ENCODE measurements around the gene EPM2A. TPM values are rescaled to one million over a fixed set of nuclear protein-coding genes. Genes with fewer than 3 reads are reported as not detected.
A peak's percentile ranks its signal among the peaks of the same experiment; 100 is the strongest.

Gene EPM2A
- total and polyA plus RNA-seq, 2 experiments from 2014 or later = 3.7 to 17.8 TPM

DNA sequence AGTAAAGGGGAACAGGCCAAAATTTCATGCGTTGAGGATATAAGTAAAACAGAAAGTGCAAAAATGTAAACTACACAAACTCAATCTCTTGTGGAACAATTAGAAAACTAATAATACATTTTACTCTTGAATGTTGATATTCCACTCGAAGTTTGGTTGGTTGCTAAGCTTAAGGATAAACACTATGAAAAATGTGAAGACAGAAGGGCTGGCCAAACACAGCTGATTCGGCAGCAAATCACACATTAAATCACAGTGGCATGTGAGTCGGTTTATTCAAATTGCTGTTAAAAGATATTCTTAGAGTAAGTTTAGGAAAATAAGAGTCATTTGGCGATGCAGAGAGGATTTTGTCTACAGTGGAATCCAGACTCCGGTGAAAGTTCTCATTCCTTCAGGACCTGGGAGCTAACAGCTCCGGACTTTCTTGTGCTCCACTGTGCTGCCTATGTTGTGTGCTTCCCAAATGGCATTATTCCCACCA is 1.4 kb upstream of the EPM2A start:
- Mint-ChIP-seq H3K4me1 (peaks cover 14% of the 10 kb centered on the region), H3K4me3 (peak overlapping the region; percentile 55), H3K36me3 (ENCODE audit: low read depth) (no peaks in the 10 kb centered on the region; the same call in 1 of the 3 replicates), H3K27me3 (ENCODE audit: insufficient read depth, low read depth, poor library complexity) (peaks cover 4% of the 10 kb centered on the region), H3K27ac (no peak overlapping the region), H3K9me3 (peaks cover 6% of the 10 kb centered on the region; the same call in 1 of the 3 replicates)
- Histone ChIP-seq H3K4me1 (ENCODE audit: insufficient read depth) (peaks cover 13% of the 10 kb centered on the region), H3K36me3 (ENCODE audit: insufficient read depth) (no peaks in the 10 kb centered on the region), H3F3A (replicated peaks; ENCODE audit: low read depth) (no peaks in the 10 kb centered on the region), H3K9me2 (ENCODE audit: insufficient read depth) (no peaks in the 10 kb centered on the region), H3K4me2 (peak overlapping the region; percentile 78), H2AFZ (no peak overlapping the region), H3K27ac (ENCODE audit: low read depth) (no peak overlapping the region), H4K20me1 (replicated peaks; ENCODE audit: insufficient read depth) (no peaks in the 10 kb centered on the region), H3K79me2 (replicated peaks; ENCODE audit: insufficient read depth) (0 out of 2 replicates have a peak, but pooled peaks cover 6% of the 10 kb centered on the region), H3K27me3 (ENCODE audit: insufficient read depth) (no peaks in the 10 kb centered on the region), H3K4me3 (no peak overlapping the region)
- DNase-seq (ENCODE audit: low spot score) (no peak), ATAC-seq (no peak)
- no peak for TF ChIP-seq ZNF331 (CRISPR knock-in tag; IDR thresholded peaks at IDR 0.05; ENCODE audit: low read depth)
- TF ChIP-seq NANOG (IDR thresholded peaks at IDR 0.05; ENCODE audit: borderline replicate concordance) = no peak
- TF ChIP-seq EZH2phosphoT487 (IDR thresholded peaks at IDR 0.05; ENCODE audit: unreplicated experiment) = no peak
- TF ChIP-seq, protein P1, sequence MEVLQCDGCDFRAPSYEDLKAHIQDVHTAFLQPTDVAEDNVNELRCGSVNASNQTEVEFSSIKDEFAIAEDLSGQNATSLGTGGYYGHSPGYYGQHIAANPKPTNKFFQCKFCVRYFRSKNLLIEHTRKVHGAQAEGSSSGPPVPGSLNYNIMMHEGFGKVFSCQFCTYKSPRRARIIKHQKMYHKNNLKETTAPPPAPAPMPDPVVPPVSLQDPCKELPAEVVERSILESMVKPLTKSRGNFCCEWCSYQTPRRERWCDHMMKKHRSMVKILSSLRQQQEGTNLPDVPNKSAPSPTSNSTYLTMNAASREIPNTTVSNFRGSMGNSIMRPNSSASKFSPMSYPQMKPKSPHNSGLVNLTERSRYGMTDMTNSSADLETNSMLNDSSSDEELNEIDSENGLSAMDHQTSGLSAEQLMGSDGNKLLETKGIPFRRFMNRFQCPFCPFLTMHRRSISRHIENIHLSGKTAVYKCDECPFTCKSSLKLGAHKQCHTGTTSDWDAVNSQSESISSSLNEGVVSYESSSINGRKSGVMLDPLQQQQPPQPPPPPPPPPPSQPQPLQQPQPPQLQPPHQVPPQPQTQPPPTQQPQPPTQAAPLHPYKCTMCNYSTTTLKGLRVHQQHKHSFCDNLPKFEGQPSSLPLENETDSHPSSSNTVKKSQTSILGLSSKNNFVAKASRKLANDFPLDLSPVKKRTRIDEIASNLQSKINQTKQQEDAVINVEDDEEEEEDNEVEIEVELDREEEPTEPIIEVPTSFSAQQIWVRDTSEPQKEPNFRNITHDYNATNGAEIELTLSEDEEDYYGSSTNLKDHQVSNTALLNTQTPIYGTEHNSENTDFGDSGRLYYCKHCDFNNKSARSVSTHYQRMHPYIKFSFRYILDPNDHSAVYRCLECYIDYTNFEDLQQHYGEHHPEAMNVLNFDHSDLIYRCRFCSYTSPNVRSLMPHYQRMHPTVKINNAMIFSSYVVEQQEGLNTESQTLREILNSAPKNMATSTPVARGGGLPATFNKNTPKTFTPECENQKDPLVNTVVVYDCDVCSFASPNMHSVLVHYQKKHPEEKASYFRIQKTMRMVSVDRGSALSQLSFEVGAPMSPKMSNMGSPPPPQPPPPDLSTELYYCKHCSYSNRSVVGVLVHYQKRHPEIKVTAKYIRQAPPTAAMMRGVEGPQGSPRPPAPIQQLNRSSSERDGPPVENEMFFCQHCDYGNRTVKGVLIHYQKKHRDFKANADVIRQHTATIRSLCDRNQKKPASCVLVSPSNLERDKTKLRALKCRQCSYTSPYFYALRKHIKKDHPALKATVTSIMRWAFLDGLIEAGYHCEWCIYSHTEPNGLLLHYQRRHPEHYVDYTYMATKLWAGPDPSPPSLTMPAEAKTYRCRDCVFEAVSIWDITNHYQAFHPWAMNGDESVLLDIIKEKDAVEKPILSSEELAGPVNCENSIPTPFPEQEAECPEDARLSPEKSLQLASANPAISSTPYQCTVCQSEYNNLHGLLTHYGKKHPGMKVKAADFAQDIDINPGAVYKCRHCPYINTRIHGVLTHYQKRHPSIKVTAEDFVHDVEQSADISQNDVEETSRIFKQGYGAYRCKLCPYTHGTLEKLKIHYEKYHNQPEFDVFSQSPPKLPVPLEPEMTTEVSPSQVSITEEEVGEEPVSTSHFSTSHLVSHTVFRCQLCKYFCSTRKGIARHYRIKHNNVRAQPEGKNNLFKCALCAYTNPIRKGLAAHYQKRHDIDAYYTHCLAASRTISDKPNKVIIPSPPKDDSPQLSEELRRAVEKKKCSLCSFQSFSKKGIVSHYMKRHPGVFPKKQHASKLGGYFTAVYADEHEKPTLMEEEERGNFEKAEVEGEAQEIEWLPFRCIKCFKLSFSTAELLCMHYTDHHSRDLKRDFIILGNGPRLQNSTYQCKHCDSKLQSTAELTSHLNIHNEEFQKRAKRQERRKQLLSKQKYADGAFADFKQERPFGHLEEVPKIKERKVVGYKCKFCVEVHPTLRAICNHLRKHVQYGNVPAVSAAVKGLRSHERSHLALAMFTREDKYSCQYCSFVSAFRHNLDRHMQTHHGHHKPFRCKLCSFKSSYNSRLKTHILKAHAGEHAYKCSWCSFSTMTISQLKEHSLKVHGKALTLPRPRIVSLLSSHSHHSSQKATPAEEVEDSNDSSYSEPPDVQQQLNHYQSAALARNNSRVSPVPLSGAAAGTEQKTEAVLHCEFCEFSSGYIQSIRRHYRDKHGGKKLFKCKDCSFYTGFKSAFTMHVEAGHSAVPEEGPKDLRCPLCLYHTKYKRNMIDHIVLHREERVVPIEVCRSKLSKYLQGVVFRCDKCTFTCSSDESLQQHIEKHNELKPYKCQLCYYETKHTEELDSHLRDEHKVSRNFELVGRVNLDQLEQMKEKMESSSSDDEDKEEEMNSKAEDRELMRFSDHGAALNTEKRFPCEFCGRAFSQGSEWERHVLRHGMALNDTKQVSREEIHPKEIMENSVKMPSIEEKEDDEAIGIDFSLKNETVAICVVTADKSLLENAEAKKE (CRISPR knock-in tag; IDR thresholded peaks at IDR 0.05) = no peak
- TF ChIP-seq, protein P2, sequence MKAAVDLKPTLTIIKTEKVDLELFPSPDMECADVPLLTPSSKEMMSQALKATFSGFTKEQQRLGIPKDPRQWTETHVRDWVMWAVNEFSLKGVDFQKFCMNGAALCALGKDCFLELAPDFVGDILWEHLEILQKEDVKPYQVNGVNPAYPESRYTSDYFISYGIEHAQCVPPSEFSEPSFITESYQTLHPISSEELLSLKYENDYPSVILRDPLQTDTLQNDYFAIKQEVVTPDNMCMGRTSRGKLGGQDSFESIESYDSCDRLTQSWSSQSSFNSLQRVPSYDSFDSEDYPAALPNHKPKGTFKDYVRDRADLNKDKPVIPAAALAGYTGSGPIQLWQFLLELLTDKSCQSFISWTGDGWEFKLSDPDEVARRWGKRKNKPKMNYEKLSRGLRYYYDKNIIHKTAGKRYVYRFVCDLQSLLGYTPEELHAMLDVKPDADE (IDR thresholded peaks at IDR 0.05) = no peak
- TF ChIP-seq CREB1 (CRISPR knock-in tag; IDR thresholded peaks at IDR 0.05; ENCODE audit: low read depth) = no peak
- no peak for TF ChIP-seq JUNB (IDR thresholded peaks at IDR 0.05; ENCODE audit: unreplicated experiment)
- no peak for TF ChIP-seq STAT1 (IDR thresholded peaks at IDR 0.05; ENCODE audit: unreplicated experiment)
- TF ChIP-seq, protein P3, sequence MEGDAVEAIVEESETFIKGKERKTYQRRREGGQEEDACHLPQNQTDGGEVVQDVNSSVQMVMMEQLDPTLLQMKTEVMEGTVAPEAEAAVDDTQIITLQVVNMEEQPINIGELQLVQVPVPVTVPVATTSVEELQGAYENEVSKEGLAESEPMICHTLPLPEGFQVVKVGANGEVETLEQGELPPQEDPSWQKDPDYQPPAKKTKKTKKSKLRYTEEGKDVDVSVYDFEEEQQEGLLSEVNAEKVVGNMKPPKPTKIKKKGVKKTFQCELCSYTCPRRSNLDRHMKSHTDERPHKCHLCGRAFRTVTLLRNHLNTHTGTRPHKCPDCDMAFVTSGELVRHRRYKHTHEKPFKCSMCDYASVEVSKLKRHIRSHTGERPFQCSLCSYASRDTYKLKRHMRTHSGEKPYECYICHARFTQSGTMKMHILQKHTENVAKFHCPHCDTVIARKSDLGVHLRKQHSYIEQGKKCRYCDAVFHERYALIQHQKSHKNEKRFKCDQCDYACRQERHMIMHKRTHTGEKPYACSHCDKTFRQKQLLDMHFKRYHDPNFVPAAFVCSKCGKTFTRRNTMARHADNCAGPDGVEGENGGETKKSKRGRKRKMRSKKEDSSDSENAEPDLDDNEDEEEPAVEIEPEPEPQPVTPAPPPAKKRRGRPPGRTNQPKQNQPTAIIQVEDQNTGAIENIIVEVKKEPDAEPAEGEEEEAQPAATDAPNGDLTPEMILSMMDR (conservative IDR thresholded peaks at IDR 0.05; ENCODE audit: low read depth in 2 of 2) = no peak
- no peak for TF ChIP-seq EZH2 (IDR thresholded peaks at IDR 0.05; ENCODE audit: low read depth, unreplicated experiment)
- TF ChIP-seq ZNF114 (CRISPR knock-in tag; IDR thresholded peaks at IDR 0.05) = no peak
- no peak for TF ChIP-seq REST (IDR thresholded peaks at IDR 0.05; ENCODE audit: unreplicated experiment)
- no peak for TF ChIP-seq POLR2AphosphoS5 (IDR thresholded peaks at IDR 0.05; ENCODE audit: low read depth)
